Measurements from ENCODE around the gene METTL21C.

The METTL21C gene

DNA sequence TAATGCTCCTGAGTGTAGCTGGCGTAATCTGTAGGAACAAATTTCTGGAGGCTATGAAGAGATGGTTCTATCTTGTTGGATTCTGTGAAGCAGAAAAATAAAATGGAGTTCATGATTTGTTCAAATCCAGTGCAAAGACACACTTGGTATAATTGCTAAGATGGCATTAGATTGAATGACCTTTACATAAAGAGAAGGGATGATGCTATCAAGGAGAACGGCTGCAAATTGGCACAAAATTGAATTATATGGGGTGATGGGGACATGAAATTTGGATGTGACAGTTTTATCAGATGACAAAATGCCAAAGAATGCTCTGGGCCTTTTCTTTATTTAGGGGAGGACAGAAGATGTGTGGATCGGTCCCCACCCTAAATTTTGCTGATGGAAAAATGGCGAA, 4.0 kb downstream of the METTL21C start:
- Histone ChIP-seq H3K27ac (ENCODE audit: insufficient read depth in 1 of 2, low read depth in 1 of 2, low read length in 2 of 2, poor library complexity in 1 of 2, severe bottlenecking in 2 of 2) (no peak overlapping the region), H3K27me3 (replicated peaks in 2 of 5; ENCODE audit: control insufficient read depth in 4 of 5, insufficient read depth in 5 of 5, low read length in 4 of 5) (peaks cover 0 to 10% (median 6%) of the 10 kb centered on the region in 5 experiments), H3K9me3 (ENCODE audit: control extremely low read depth in 1 of 5, control insufficient read depth in 4 of 5, insufficient read depth in 2 of 5, low read depth in 1 of 5, low read length in 4 of 5) (no peaks in the 10 kb centered on the region), H3K4me1 (ENCODE audit: control extremely low read depth in 1 of 4, control insufficient read depth in 4 of 4, insufficient read depth in 4 of 4, low read length in 3 of 4) (no peaks in the 10 kb centered on the region), H3K4me3 (ENCODE audit: control insufficient read depth in 1 of 7, extremely low read depth in 1 of 7, insufficient read depth in 4 of 7, low read depth in 2 of 7, low read length in 6 of 7) (no peak overlapping the region), H3K36me3 (ENCODE audit: control insufficient read depth in 4 of 4, insufficient read depth in 4 of 4, low read length in 3 of 4) (no peaks in the 10 kb centered on the region)
- no peak for DNase-seq
- 96% methylated on average over 3 of the region's 4 CpGs for WGBS (ENCODE audit: insufficient coverage)
- CTCF ChIA-PET: interaction anchor here (0.7 to 1.6 kb wide), 2 partner anchors 9 to 17 kb away, joined by 3 read pairs; no protein-coding TSS in a partner anchor
- POLR2A ChIA-PET: no interaction called here

DNA sequence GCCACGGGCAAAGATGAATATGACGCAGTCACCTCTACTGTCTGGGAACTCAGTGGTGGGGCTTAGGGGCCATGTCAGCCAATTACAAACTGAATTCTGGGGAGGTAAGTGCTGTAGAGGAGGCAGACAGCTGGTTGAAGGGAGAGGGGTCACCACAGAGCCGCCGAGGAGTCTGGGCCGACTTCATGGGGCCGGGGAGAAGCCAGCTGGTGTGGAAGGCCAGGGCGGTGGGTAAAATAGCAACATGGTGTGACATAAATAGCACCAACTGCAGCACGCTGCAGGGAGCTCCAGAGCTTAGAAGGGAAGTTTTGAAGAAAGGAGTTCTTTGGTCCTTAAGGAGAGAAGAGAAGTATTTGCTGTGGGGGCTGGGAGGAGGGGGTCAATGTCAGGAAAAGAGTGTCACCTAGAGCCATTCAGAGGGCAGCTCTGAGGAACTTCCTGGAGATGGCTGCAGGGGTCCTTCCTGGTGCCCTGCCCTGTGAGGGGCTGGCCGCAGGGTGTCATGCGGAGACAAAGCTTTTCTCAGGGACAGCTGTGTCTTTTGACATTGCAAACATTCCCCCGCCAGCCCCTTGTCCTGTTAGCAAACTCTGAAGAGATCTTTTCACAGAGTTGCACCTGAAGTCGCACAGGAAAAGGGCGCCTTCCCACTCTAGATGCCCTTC, 6.4 kb downstream of the METTL21C start:
- H3K27me3 ChIP-seq (replicated peaks in 2 of 5; ENCODE audit: control insufficient read depth in 4 of 5, insufficient read depth in 5 of 5, low read length in 4 of 5): peaks cover 0 to 6% (median 6%) of the 10 kb centered on the region in 5 experiments
- 53% methylated on average over 10 of the region's 13 CpGs for WGBS (ENCODE audit: insufficient coverage)

DNA sequence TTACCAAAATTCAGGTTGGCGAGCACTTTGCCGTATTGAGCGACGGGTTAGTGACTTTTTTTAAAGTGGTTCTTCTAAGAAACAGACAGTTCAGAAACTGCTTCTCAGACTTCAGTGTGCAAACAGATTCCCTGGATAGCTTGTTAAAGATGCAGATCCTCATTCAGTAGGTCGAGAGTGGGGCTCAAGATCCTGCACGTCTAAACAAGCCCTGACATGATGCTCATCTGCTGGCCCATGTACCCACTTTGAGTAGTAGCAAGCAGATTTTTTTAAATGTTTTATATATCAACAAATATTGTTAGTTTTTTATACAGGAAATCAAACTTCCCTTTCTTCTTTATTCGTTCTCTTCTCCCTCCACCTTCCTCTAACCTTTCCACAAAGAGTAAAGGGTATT, 7.3 kb downstream of the METTL21C start:
- CTCF ChIA-PET: interaction anchor here (1.4 kb wide), 1 partner anchor 29 kb away, joined by 3 read pairs; no protein-coding TSS in a partner anchor
- H3K27me3 ChIP-seq (replicated peaks in 2 of 5; ENCODE audit: control insufficient read depth in 4 of 5, insufficient read depth in 5 of 5, low read length in 4 of 5): peaks cover 0 to 6% (median 2%) of the 10 kb centered on the region in 5 experiments

More for the DNA sequence above, 6.4 kb downstream of the METTL21C start:
- Histone ChIP-seq H3K4me3 (ENCODE audit: control insufficient read depth in 1 of 7, extremely low read depth in 1 of 7, insufficient read depth in 4 of 7, low read depth in 2 of 7, low read length in 6 of 7) (no peak overlapping the region), H3K36me3 (ENCODE audit: control insufficient read depth in 4 of 4, insufficient read depth in 4 of 4, low read length in 3 of 4) (no peaks in the 10 kb centered on the region), H3K4me1 (ENCODE audit: control extremely low read depth in 1 of 4, control insufficient read depth in 4 of 4, insufficient read depth in 4 of 4, low read length in 3 of 4) (no peaks in the 10 kb centered on the region), H3K27ac (ENCODE audit: insufficient read depth in 1 of 2, low read depth in 1 of 2, low read length in 2 of 2, poor library complexity in 1 of 2, severe bottlenecking in 2 of 2) (no peak overlapping the region), H3K9me3 (ENCODE audit: control extremely low read depth in 1 of 5, control insufficient read depth in 4 of 5, insufficient read depth in 2 of 5, low read depth in 1 of 5, low read length in 4 of 5) (no peaks in the 10 kb centered on the region)
- POLR2A ChIA-PET: no interaction called here
- DNase-seq: no peak
- CTCF ChIA-PET: interaction anchor here (1.0 to 1.4 kb wide), 2 partner anchors 30 to 55 kb away, joined by 3 read pairs; no protein-coding TSS in a partner anchor

DNA sequence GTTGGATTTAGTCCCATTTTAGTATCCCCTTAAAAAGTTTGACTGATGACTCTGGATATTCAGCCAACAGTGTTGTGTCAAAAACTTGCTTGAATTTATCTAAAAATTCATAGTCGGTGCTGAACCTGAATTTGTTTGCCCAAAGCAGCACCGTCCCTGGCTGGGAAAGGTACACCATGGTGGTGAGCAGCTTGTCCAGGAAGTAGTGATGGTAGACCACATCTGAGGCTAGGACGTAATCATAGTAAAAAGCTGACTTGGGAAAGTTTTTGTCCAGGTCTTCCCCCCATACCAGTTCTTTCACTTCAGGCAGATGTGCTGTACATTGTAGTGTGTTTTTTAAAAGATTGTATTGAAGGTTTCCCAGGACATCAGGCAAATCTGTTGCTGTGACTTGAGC, 8.8 kb downstream of the METTL21C start:
- 100% methylated on average over 2 of the region's 3 CpGs for WGBS (ENCODE audit: insufficient coverage)
- no peaks in the 10 kb centered on the region for H3K36me3 ChIP-seq (ENCODE audit: control insufficient read depth in 4 of 4, insufficient read depth in 4 of 4, low read length in 3 of 4)
- peaks cover 0 to 4% (median under 1%) of the 10 kb centered on the region in 4 experiments for H3K4me1 ChIP-seq (ENCODE audit: control extremely low read depth in 1 of 4, control insufficient read depth in 4 of 4, insufficient read depth in 4 of 4, low read length in 3 of 4)
- no peak overlapping the region for H3K27ac ChIP-seq (ENCODE audit: insufficient read depth in 1 of 2, low read depth in 1 of 2, low read length in 2 of 2, poor library complexity in 1 of 2, severe bottlenecking in 2 of 2)
- no peak overlapping the region for H3K4me3 ChIP-seq (ENCODE audit: control insufficient read depth in 1 of 7, extremely low read depth in 1 of 7, insufficient read depth in 4 of 7, low read depth in 2 of 7, low read length in 6 of 7)
- ChIA-PET CTCF (no interaction called here), POLR2A (no interaction called here)
- no peak for DNase-seq
- no peaks in the 10 kb centered on the region for H3K9me3 ChIP-seq (ENCODE audit: control extremely low read depth in 1 of 5, control insufficient read depth in 4 of 5, insufficient read depth in 2 of 5, low read depth in 1 of 5, low read length in 4 of 5)
- H3K27me3 ChIP-seq (replicated peaks in 2 of 5; ENCODE audit: control insufficient read depth in 4 of 5, insufficient read depth in 5 of 5, low read length in 4 of 5): peaks cover 0 to 6% (median 0%) of the 10 kb centered on the region in 5 experiments

More for the DNA sequence above, 7.3 kb downstream of the METTL21C start:
- no peak overlapping the region for H3K27ac ChIP-seq (ENCODE audit: insufficient read depth in 1 of 2, low read depth in 1 of 2, low read length in 2 of 2, poor library complexity in 1 of 2, severe bottlenecking in 2 of 2)
- 94% methylated on average over 6 of the region's 7 CpGs for WGBS (ENCODE audit: insufficient coverage)
- H3K36me3 ChIP-seq (ENCODE audit: control insufficient read depth in 4 of 4, insufficient read depth in 4 of 4, low read length in 3 of 4): no peaks in the 10 kb centered on the region
- DNase-seq: no peak
- POLR2A ChIA-PET: no interaction called here
- H3K9me3 ChIP-seq (ENCODE audit: control extremely low read depth in 1 of 5, control insufficient read depth in 4 of 5, insufficient read depth in 2 of 5, low read depth in 1 of 5, low read length in 4 of 5): no peaks in the 10 kb centered on the region
- no peaks in the 10 kb centered on the region for H3K4me1 ChIP-seq (ENCODE audit: control extremely low read depth in 1 of 4, control insufficient read depth in 4 of 4, insufficient read depth in 4 of 4, low read length in 3 of 4)
- H3K4me3 ChIP-seq (ENCODE audit: control insufficient read depth in 1 of 7, extremely low read depth in 1 of 7, insufficient read depth in 4 of 7, low read depth in 2 of 7, low read length in 6 of 7): no peak overlapping the region

DNA sequence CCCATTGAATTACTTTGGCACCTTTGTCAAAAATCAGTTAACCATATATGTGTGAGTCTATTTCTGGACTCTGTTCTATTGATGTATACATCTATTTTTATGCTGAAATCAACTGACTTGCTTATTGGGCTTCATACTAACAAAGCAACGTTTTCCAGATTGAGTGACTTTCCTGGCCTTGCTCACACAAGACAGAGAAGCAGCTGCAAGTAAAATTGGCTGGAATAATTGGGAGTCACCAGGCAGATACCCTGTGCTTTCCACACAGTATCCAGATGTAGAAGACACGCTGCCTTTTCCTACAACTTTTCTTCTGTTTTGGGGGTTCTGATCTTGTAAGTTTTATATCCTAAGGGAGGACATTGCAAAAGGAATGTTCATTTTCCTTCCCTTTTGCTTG, 11.2 kb downstream of the METTL21C start:
- no peak overlapping the region for H3K27ac ChIP-seq (ENCODE audit: insufficient read depth in 1 of 2, low read depth in 1 of 2, low read length in 2 of 2, poor library complexity in 1 of 2, severe bottlenecking in 2 of 2)
- H3K4me1 ChIP-seq (ENCODE audit: control extremely low read depth in 1 of 4, control insufficient read depth in 4 of 4, insufficient read depth in 4 of 4, low read length in 3 of 4): peaks cover 6 to 13% (median 8%) of the 10 kb centered on the region in 4 experiments
- ChIA-PET CTCF (interaction anchor here (0.8 kb wide), 1 partner anchor 33 kb away, joined by 3 read pairs; no protein-coding TSS in a partner anchor), POLR2A (no interaction called here)
- DNase-seq: no peak
- peaks cover 5 to 12% (median 9%) of the 10 kb centered on the region in 4 experiments for H3K36me3 ChIP-seq (ENCODE audit: control insufficient read depth in 4 of 4, insufficient read depth in 4 of 4, low read length in 3 of 4)
- no peak overlapping the region for H3K4me3 ChIP-seq (ENCODE audit: control insufficient read depth in 1 of 7, extremely low read depth in 1 of 7, insufficient read depth in 4 of 7, low read depth in 2 of 7, low read length in 6 of 7)
- H3K9me3 ChIP-seq (ENCODE audit: control extremely low read depth in 1 of 5, control insufficient read depth in 4 of 5, insufficient read depth in 2 of 5, low read depth in 1 of 5, low read length in 4 of 5): no peaks in the 10 kb centered on the region
- H3K27me3 ChIP-seq (replicated peaks in 2 of 5; ENCODE audit: control insufficient read depth in 4 of 5, insufficient read depth in 5 of 5, low read length in 4 of 5): peaks cover 0 to 4% (median 0%) of the 10 kb centered on the region in 5 experiments
- 86% methylated on average over 1 of the region's 2 CpGs for WGBS (ENCODE audit: insufficient coverage)

DNA sequence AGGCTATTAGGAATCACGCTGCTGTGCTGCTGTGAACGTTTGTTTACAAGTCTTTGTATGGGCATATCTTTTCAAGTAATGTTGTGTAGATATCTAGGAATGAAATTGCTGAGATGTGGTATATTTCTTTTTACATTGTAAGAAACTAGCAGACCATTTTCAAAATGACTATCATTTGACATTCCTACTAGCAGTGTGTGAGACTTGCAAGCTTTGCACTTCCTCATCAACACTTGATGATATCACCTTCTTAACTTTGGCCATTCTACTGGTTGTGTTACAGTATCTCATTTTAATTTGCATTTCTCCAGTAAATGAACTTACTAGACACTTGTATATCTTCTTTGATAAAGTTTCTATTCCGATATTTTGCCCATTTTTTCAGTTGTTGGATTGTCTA, 12.1 kb downstream of the METTL21C start:
- ChIA-PET CTCF (interaction anchor here (1.0 kb wide), 1 partner anchor 103 kb away, joined by 3 read pairs; no protein-coding TSS in a partner anchor), POLR2A (no interaction called here)
- no CpG with 5 or more reads among the region's 3 CpGs for WGBS (ENCODE audit: insufficient coverage)

DNA sequence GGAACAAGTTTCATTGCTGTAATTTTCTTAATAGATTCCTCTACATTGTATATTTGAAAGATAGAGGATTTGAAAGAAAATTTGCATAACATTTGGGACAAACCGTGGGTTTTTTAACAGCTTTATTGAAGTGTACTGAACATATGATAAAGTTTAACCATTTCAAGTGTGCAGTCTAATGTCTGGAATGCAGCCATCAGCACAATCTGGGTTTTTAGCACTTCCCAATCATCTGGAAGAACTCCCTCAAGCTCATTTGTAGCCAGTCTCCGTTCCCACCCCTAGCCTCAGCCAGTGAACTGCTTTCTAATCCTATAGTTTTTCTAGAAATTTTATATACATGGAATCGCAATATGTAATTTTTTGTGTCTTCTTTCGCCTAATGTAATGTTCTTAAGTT, 12.6 kb downstream of the METTL21C start:
- Histone ChIP-seq H3K4me3 (ENCODE audit: control insufficient read depth in 1 of 7, extremely low read depth in 1 of 7, insufficient read depth in 4 of 7, low read depth in 2 of 7, low read length in 6 of 7) (no peak overlapping the region), H3K27me3 (replicated peaks in 2 of 5; ENCODE audit: control insufficient read depth in 4 of 5, insufficient read depth in 5 of 5, low read length in 4 of 5) (no peaks in the 10 kb centered on the region), H3K4me1 (ENCODE audit: control extremely low read depth in 1 of 4, control insufficient read depth in 4 of 4, insufficient read depth in 4 of 4, low read length in 3 of 4) (peaks cover 6 to 13% (median 8%) of the 10 kb centered on the region in 4 experiments), H3K36me3 (ENCODE audit: control insufficient read depth in 4 of 4, insufficient read depth in 4 of 4, low read length in 3 of 4) (peaks cover 10 to 27% (median 17%) of the 10 kb centered on the region in 4 experiments), H3K9me3 (ENCODE audit: control extremely low read depth in 1 of 5, control insufficient read depth in 4 of 5, insufficient read depth in 2 of 5, low read depth in 1 of 5, low read length in 4 of 5) (no peaks in the 10 kb centered on the region), H3K27ac (ENCODE audit: insufficient read depth in 1 of 2, low read depth in 1 of 2, low read length in 2 of 2, poor library complexity in 1 of 2, severe bottlenecking in 2 of 2) (no peak overlapping the region)
- POLR2A ChIA-PET: no interaction called here
- no peak for DNase-seq
- CTCF ChIA-PET: interaction anchor here (1.0 kb wide), 1 partner anchor 103 kb away, joined by 3 read pairs; no protein-coding TSS in a partner anchor
- no CpG with 5 or more reads among the region's 4 CpGs for WGBS (ENCODE audit: insufficient coverage)

More for the DNA sequence above, 12.1 kb downstream of the METTL21C start:
- peaks cover 0 to 2% (median 0%) of the 10 kb centered on the region in 5 experiments for H3K27me3 ChIP-seq (replicated peaks in 2 of 5; ENCODE audit: control insufficient read depth in 4 of 5, insufficient read depth in 5 of 5, low read length in 4 of 5)
- no peak overlapping the region for H3K4me3 ChIP-seq (ENCODE audit: control insufficient read depth in 1 of 7, extremely low read depth in 1 of 7, insufficient read depth in 4 of 7, low read depth in 2 of 7, low read length in 6 of 7)
- no peak overlapping the region for H3K27ac ChIP-seq (ENCODE audit: insufficient read depth in 1 of 2, low read depth in 1 of 2, low read length in 2 of 2, poor library complexity in 1 of 2, severe bottlenecking in 2 of 2)
- peaks cover 6 to 21% (median 13%) of the 10 kb centered on the region in 4 experiments for H3K36me3 ChIP-seq (ENCODE audit: control insufficient read depth in 4 of 4, insufficient read depth in 4 of 4, low read length in 3 of 4)
- H3K9me3 ChIP-seq (ENCODE audit: control extremely low read depth in 1 of 5, control insufficient read depth in 4 of 5, insufficient read depth in 2 of 5, low read depth in 1 of 5, low read length in 4 of 5): no peaks in the 10 kb centered on the region
- H3K4me1 ChIP-seq (ENCODE audit: control extremely low read depth in 1 of 4, control insufficient read depth in 4 of 4, insufficient read depth in 4 of 4, low read length in 3 of 4): peaks cover 6 to 13% (median 8%) of the 10 kb centered on the region in 4 experiments
- no peak for DNase-seq

All from common myeloid progenitor, CD34-positive (primary cell).